Pons (tissue), 1 donor: Measurements from ENCODE around the gene ARG2.
A peak's percentile ranks its signal among the peaks of the same experiment; 100 is the strongest.

Source experiments
- DNase-seq: peaks from one replicate; pipeline ENCODE4 v3.0.0-alpha.2; 2016; ENCODE audit warnings: low spot score

Gene ARG2

GRCh38 chr14:67638642-67639041, 18.9 kb downstream of the ARG2 start:
- DNase-seq: no peak

DNA sequence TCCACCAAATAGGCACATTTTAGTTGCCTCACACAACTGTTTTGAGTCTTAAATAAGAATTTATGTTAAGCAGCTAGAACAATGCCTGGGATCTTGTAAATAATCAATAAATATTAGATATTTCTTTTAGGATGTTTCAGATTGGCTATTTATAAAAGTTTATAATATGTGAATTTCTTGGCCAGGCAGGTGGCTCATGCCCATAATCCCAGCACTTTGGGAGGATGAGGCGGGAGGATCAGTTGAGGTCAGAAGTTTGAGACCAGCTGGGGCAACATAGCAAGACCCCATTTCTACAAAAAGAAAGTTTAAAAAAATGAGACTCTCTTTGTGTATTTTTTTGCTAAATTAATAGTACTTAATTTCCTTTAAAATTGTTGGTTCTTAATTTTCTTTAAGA, 21.8 kb downstream of the ARG2 start:
- DNase-seq: no peak

- no peak for DNase-seq
Measured at GRCh38 chr14:67641902-67642749, 22.4 kb downstream of the ARG2 start.

DNA sequence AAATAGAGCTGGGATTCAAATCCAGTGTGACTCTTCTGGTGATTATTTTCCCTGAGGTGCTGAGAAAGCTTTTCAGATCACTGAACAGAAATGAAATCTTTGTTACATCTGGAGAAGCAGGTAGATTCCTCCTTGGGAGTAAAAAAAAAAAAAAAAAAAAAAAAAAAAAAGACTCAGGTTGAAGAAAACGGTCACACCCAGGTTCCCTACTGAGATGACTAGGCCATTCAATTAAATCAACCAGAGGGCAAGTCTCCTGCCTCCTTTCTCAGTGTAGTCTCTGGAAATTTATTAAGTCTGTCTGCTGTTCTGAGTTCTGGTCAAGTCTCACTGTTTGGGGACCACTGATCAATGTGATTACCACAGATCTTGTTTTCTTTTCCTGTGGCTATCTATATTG, 24.0 kb downstream of the ARG2 start:
- no peak for DNase-seq

- DNase-seq: no peak
Measured at GRCh38 chr14:67644428-67644827, 24.7 kb downstream of the ARG2 start.

GRCh38 chr14:67645414-67645813, 25.7 kb downstream of the ARG2 start:
- no peak for DNase-seq

DNA sequence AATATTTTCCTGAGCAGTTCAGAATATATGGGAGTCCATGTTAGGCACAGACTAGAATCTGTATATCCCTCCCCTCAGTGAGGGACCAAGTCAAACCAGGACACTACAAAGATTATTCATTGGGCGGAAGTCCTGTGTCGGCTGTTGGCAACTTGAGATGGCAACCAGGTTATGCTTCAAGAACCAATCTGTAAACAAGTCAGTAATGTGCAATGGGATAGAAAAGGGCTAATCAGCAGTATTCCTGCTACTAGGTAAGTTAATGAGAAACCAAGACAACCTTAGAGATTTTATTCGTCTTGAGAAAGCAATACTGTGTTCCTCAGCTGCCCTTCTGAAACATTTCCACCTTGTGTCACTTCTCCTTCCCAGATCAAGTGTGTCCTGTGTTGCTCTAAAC, 26.4 kb downstream of the ARG2 start:
- no peak for DNase-seq

DNA sequence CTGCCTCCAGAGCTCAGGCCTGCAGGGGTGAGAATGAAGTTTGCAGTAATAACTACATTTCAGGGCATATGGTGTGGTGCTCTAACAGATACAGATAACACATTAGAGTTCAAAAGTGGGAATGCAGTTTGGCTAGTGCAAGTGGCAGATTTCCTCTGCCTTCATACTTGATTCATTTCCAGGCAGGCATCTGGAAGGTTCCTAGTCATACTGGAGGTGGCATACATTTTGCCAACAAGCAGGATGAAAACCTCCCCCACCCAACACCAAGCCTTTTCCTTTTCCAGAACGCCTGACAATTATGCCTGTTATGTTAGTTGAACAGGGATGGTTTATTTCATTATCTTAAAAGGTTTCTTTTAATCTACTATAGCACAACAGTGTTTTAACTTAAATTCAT, 30.4 kb downstream of the ARG2 start:
- no peak for DNase-seq

DNA sequence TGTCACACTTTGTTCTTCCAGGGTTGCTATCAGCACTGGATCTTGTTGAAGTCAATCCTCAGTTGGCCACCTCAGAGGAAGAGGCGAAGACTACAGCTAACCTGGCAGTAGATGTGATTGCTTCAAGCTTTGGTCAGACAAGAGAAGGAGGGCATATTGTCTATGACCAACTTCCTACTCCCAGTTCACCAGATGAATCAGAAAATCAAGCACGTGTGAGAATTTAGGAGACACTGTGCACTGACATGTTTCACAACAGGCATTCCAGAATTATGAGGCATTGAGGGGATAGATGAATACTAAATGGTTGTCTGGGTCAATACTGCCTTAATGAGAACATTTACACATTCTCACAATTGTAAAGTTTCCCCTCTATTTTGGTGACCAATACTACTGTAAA, 31.0 kb downstream of the ARG2 start:
- no peak for DNase-seq

- DNase-seq: no peak
Measured at GRCh38 chr14:67652189-67652588, 32.5 kb downstream of the ARG2 start.

DNA sequence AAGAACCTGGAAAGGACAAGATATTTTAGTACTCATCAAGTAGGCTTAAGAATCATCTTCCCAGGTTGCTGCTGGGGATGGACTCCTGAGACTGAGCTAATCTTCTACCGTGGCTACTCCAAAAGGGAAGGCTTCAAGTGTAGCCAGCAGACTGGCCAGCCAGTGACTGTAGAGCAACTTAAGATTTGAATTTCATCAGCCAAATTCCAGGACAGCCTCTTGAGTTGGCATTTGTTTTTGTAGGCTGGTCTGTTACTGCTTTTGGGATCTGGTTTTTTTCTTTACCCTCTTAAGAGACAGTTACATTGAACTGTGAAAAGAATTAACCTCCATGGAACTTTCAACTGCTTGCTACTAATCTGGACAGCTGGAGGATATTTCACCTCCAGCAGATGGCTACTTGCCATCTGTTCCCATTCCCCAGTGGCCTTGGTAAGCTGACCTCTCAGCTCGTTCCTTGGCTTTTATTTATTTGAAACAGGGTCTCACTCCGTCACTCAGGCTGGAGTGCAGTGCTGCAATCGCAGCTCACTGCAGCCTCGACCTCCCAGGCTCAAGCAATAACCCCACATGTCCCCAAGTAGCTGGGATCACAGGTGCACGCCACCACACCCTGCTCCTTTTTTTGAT, 34.0 kb downstream of the ARG2 start:
- DNase-seq: no peak

- no peak for DNase-seq
Measured at GRCh38 chr14:67663633-67664032, 43.9 kb downstream of the ARG2 start.

DNA sequence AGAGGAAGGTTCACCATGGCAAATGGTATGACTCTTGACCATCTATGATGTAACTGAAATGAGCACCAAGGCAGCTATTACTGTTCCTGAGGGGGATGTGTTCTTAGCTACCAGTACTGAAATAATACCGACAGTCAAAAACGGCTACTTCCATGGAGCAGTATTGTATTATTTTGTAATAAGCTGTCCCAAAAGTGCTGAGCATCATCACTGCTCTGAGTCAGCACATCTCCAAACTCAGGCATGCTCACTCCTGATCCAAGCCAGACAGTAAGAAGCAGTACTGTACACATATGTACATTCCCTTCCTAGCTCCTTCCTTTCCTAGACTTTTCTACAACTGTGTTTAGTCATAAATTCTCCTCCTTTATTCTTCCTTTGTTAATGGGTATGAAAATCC, 46.1 kb downstream of the ARG2 start:
- no peak for DNase-seq

- peak; percentile 82 for DNase-seq
Measured at GRCh38 chr14:67666750-67667449, 47.2 kb downstream of the ARG2 start.

GRCh38 chr14:67668559-67668958, 48.8 kb downstream of the ARG2 start:
- peak; percentile 48 for DNase-seq

DNA sequence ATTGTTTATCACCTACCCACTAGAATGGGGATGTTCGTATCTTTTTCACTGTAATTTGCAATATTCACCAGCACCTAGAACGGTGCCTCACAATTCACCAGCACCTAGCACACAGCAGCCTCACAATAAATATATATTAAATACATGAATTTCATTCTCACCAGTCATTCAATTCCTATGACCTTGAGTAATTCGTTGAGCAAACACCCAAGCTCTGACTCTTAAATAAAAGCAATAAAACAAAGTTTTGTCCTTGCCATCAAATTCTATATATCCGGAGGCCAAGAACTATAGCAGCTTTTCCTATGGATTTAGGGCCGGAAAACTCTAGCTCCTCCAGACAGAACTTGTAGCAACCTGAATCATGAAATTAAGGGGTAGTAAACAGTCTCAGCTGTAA, 53.7 kb downstream of the ARG2 start:
- no peak for DNase-seq

- DNase-seq: peak; percentile 73
Measured at GRCh38 chr14:67674139-67674479, 54.4 kb downstream of the ARG2 start.

DNA sequence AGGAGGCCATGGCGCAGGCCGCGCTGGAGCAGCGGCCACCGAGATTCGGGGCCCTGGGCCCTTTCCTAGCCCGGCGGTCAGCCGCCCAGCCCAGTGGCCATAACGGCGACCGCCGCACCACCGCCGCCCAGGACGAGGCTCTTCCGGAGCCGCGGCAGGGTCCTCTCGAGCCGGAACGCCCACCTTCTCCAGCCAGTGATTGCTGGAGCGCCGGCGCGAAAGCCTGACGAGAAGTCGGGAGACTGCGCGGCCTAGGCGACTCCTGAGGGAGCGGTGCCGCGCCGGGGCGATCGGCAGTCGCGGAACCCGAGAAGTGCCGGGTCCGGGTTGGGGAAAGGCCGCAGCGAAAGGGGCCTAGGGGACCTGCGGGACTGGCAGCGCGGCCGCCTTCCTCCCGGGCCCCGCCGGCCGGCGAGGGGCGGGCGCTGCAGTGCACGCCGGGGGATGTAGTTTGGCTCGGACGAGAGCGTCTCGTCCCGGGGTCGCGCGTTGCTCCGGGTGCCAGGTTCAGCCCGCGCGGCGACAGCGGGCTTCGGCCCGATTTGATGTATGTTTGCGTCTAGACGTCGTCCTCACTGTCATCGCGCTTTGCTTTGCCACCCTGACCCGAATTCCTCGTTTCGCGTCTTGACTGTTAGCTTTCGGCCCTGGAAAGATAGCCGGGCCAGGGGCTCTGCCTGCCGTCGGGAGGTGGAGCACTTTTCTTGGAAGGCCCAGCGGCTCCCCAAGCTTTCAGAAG, 54.9 kb downstream of the ARG2 start, which contains the start of gene VTI1B:
Gene VTI1B, minus strand, starts transcription at position 153 of the 739 bp plus-strand sequence. Its CDS starts 143 bp downstream, at position 10.
- peak; percentile 66 for DNase-seq

- no peak for DNase-seq
Measured at GRCh38 chr14:67675219-67675582, 55.5 kb downstream of the ARG2 start.

- DNase-seq: no peak
Measured at GRCh38 chr14:67679006-67679405, 59.3 kb downstream of the ARG2 start.

DNA sequence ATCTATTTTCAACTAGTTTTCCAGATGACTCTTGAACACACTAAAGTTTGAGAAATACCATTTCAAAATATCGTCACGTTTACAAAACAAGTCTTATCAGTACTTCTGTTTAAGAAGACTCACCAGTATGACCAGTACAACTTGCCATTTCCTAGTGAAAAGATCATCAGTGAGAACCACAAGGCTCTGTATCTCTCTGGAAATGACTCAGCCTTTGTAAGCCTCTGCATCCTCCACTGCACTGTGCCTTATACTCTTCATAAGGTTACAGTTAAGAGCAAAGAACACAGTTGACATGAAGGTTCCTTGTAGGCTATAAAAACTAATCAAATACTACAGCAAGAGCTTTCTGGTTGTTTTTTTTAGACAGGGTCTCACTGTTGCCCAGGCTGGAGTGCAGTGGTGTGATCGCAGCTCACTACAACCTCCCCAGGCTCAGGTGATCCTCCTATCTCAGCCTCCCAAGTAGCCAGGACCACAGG, 60.4 kb downstream of the ARG2 start:
- no peak for DNase-seq

DNA sequence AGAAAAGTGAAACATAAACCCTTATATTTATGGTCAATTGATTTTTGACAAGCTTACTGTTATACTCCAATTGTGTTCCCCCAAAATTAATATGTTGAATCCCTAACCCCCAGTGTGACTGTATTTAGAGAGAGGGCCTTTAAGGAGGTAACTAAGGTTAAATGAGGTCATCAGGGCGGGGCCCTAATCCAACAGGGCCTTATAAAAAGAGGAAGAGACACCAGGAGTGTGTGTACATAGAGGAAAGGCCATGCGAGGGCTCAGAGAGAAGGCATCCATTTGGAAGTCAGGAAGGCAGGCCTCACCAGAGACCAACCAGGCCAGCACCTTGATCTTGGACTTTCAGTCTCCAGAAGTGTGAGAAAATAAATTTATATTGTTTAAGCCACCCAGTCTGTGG, 61.2 kb downstream of the ARG2 start:
- no peak for DNase-seq
